Parathyroid adenoma (tissue), 2 donors: ENCODE data around the gene SMIM34.
"Not testable (repeated sequence)": the region's sequence is repeated elsewhere in the genome, so short reads cannot be mapped to it uniquely, and the experiment has no call there.

ENCODE experiments used
- H2AFZ ChIP-seq: fragments of 300-600 bp; sonication (generic); one replicate; pipeline ENCODE4 v1.7.0; 2017; ENCODE audit warnings: antibody characterized with exemption, mild to moderate bottlenecking
- H3K27ac ChIP-seq: fragments of 300-600 bp; sonication (generic); one replicate; pipeline ENCODE4 v1.7.0; 2017
- H3K27me3 ChIP-seq: fragments of 300-600 bp; sonication (generic); one replicate; pipeline ENCODE4 v1.7.0; 2017; ENCODE audit warnings: low read length; ENCODE audit not compliant: control insufficient read depth, insufficient read depth
- H3K36me3 ChIP-seq: fragments of 300-600 bp; sonication (generic); one replicate; pipeline ENCODE4 v1.7.0; 2017; ENCODE audit warnings: low read length; ENCODE audit not compliant: control insufficient read depth, insufficient read depth
- H3K4me1 ChIP-seq: fragments of 300-600 bp; sonication (generic); one replicate; pipeline ENCODE4 v1.7.0; 2017; ENCODE audit warnings: control low read depth
- H3K4me2 ChIP-seq: fragments of 300-600 bp; sonication (generic); one replicate; pipeline ENCODE4 v1.7.0; 2017; ENCODE audit warnings: low read length
- H3K4me3 ChIP-seq: fragments of 300-600 bp; sonication (generic); one replicate; pipeline ENCODE4 v1.7.0; 2017; ENCODE audit warnings: low read depth, low read length
- H3K79me2 ChIP-seq: fragments of 300-600 bp; sonication (generic); one replicate; pipeline ENCODE4 v1.7.0; 2017; ENCODE audit warnings: control low read depth
- H3K9ac ChIP-seq: fragments of 300-600 bp; sonication (generic); one replicate; pipeline ENCODE4 v1.7.0; 2017; ENCODE audit warnings: mild to moderate bottlenecking
- H3K9me3 ChIP-seq: fragments of 300-600 bp; sonication (generic); one replicate; pipeline ENCODE4 v1.7.0; 2017; ENCODE audit warnings: low read length; ENCODE audit not compliant: control insufficient read depth
- CTCF ChIP-seq: fragments of 300-600 bp; sonication (generic); IDR thresholded peaks from one replicate; pipeline ENCODE4 v1.7.0; 2017; ENCODE audit warnings: antibody characterized with exemption, mild to moderate bottlenecking
- donor health status: primary hyperparathyroidism.

Gene SMIM34

DNA sequence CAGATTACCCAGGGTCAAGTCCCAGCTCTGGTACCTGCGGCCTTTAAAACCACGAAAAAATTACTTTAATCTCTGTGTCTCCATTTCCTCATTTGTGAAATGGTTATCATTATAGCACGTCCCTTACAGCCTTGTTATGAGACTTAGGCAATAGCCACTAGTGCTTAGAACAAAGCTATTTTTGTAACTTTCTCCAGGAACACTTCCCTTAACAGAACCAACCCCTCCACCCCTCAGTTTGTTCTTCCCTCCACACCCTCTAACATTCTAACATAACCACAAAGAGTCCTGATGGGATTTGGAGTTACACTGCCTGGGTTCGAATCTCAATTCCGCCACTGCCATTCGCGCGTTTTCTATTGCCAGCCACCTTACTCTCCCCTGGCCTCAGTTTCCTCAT, 49.3 kb downstream of the SMIM34 start:
- not testable (repeated sequence) for H3K4me3 ChIP-seq, H3K4me1 ChIP-seq, H3K9ac ChIP-seq, H3K27me3 ChIP-seq, H3K79me2 ChIP-seq, H3K27ac ChIP-seq, H2AFZ ChIP-seq, H3K4me2 ChIP-seq, H3K36me3 ChIP-seq, H3K9me3 ChIP-seq

DNA sequence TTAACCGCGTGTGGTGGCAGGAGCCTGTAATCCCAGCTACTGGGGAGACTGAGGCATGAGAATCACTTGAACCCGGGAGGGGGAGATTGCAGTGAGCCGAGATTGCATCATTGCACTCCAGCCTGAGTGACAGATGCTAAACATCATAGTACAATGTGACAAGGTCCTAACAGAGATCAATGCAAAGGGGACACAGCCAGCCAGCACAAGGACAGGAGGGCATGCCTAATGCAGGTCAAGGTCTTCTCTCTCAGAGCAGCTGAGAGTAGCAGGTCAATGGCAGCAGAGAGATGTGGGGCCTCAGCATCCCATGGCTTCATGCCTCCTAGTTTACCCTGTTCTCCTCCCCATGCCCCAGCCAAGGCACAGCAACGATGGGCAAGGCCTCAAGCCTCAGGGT, 51.4 kb downstream of the SMIM34 start:
- Histone ChIP-seq H3K9me3 (no peaks in the 10 kb centered on the region), H3K79me2 (no peaks in the 10 kb centered on the region), H3K4me1 (no peaks in the 10 kb centered on the region), H3K27ac (no peak overlapping the region), H3K9ac (no peak overlapping the region), H3K27me3 (no peaks in the 10 kb centered on the region), H3K4me3 (no peak overlapping the region), H3K36me3 (no peaks in the 10 kb centered on the region), H2AFZ (no peak overlapping the region), H3K4me2 (no peak overlapping the region)
- no peak for TF ChIP-seq CTCF

DNA sequence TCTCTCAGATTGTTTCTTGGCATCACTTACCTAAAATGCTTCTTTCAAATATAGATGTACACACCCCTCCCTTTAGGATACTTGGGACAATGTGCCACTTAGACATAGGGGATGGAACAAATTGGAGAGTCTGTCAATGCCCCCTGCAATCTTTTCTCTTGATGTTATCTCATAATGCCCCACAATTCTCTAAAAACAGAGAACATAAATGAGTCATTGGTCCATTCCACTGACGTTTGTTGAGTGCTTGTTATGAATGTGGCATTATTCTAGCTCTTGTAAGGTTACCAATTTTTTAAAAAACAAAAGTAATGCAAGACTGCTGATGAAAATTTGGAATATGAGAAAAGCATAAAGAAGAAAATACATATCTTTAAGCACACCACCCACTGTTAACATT, 54.0 kb downstream of the SMIM34 start:
- no peak overlapping the region for H3K4me2 ChIP-seq
- H3K4me1 ChIP-seq = no peaks in the 10 kb centered on the region
- no peaks in the 10 kb centered on the region for H3K36me3 ChIP-seq
- H3K9ac ChIP-seq = no peak overlapping the region
- H3K27me3 ChIP-seq = no peaks in the 10 kb centered on the region
- no peak overlapping the region for H3K4me3 ChIP-seq
- H2AFZ ChIP-seq = no peak overlapping the region
- no peak for TF ChIP-seq CTCF
- no peak overlapping the region for H3K27ac ChIP-seq
- no peaks in the 10 kb centered on the region for H3K79me2 ChIP-seq
- H3K9me3 ChIP-seq = no peaks in the 10 kb centered on the region
